OCI-LY7 (cell line): Measurements from ENCODE around the gene NLRP9.

Source experiments
- CTCF ChIP-seq: fragments of 200-600 bp; sonication (generic); conservative IDR thresholded peaks from 2 replicates; pipeline ENCODE4 v1.5.1; 2014; ENCODE audit warnings: mild to moderate bottlenecking, antibody characterized with exemption, low read length, moderate library complexity, mixed read lengths
- EZH2phosphoT487 ChIP-seq: fragments of 200-600 bp; sonication (generic); IDR thresholded peaks from 2 replicates; pipeline ENCODE4 v1.6.1; 2018; ENCODE audit warnings: low read depth, borderline replicate concordance, mild to moderate bottlenecking, mixed run types, antibody characterized with exemption, low read length, moderate library complexity, mixed read lengths

- TF ChIP-seq CTCF (no peak), EZH2phosphoT487 (no peak)
These were observed 49.6 kb downstream of the NLRP9 start for GRCh38 chr19:55688422-55689218.
